Renal pelvis (tissue), 4 donors: ENCODE results near the gene IL1RN. TPM values are rescaled to one million over a fixed set of nuclear protein-coding genes. Genes with fewer than 3 reads are reported as not detected.

Experiments used
- DNase-seq: peaks from one replicate; pipeline ENCODE4 v3.0.0-alpha.2; 2013
- polyA plus RNA-seq, 3 donors: library from polyadenylated mRNA; unstranded; fragments of 120-200 nt; gene quantifications; one replicate each; pipeline ENCODE4 v1.2.1, GENCODE V29; 2013; ENCODE audit not compliant: insufficient read length in 3 of 3

The IL1RN gene
- polyA plus RNA-seq, 3 donors = 2.7 to 3.0 (median 2.9) TPM

DNA sequence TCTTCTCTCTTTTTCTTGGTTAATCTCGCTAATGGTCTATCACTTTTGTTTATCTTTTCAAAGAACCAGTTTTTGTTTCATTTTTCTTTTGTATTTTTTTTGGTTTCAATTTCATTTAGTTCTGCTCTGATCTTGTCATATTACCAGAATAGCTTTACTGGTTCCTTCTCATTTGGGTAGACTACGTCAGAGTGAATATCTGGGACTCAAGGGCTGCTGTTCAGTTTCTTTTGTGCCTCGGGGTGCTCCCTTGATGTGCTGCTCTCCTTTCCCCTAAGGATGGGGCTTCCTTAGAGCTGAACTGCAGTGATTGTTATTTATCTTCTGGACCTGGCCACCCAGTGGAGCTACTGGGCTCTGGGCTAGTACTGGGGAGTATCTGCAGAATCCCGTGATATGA, 29.4 kb upstream of the IL1RN start:
- DNase-seq = no peak

DNA sequence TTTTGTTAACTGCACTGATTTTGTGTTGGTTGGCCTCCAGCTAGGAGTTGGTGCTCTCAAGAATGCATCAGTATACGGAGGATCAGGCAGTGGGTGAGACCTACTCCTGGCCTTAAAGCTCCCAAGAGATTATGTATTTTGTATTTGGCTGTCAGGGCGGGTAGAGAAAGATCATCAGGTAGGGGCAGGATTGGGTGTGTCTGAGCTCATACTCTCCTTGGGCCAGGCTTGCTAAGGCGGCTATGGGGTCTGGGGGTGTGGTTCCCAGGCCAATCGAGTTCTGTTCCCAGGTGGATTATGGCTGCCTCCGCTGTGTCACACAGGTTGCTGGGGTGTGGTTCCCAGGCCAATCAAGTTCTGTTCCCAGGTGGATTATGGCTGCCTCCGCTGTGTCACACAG, 28.9 kb upstream of the IL1RN start:
- DNase-seq = no peak

DNA sequence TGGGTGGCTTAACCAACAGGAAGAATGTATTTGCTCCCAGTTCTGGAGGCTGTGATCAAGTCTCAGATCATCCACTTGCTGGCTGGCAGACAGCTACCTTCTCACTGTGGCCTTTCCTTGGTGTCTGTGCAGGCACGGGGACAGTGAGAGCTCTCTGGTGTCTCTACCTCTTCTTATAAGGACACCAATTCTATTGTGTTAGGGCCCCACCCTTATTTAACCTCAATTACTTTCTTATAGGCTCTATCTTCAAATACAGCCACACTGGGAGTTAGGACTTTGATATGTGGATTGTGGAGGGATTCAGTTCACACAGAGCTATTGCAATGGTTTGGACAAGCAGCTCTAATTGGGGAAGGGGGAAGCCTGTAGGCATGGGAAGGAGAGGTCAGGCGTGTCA, 25.3 kb upstream of the IL1RN start:
- no peak for DNase-seq

DNA sequence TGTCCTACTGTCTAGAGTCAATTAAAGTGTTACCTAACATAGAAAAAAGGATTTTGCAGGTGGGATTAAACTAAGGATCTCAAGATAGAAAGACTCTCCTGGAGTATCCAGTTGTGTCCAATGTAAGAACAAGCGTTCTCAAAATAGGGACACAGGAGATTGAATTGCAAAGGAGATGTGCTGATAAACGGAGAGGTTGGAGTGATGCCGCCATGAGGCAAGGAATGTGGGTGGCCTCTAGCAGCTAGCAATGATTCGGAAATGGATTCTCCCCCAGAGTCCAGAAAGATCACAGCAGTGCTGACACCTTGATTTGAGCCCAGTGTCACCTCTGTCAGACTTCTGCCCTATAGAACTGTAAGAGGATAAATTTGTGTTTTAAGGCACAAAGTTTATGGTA, 24.1 kb upstream of the IL1RN start:
- no peak for DNase-seq

DNA sequence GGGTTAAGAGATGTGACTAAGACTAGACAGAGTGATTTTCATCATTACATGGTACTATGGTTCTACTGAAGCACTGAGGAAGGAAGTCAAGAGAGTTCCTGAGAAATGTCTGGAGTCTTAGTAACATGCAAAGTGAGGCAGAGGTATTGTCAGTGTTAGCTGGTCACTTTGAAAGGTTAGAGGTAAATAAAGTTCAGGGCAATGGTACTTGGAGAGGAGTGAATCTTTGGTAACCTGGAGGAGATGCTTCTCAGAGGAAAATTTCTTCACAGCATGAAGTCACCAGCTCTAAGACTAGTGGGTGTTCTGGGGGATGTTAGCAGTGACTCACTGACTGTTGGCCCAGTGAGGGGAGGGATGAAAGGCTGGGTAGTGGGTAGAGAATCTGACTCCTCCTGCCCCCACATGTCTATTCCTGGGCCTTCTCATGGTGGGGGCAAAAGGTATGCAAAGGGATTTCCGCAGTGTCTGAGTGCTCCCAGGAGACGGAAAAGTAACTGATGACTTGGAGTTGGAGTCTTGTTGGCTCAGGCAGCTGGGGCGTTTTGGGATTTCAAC, 23.3 kb upstream of the IL1RN start:
- DNase-seq = no peak

DNA sequence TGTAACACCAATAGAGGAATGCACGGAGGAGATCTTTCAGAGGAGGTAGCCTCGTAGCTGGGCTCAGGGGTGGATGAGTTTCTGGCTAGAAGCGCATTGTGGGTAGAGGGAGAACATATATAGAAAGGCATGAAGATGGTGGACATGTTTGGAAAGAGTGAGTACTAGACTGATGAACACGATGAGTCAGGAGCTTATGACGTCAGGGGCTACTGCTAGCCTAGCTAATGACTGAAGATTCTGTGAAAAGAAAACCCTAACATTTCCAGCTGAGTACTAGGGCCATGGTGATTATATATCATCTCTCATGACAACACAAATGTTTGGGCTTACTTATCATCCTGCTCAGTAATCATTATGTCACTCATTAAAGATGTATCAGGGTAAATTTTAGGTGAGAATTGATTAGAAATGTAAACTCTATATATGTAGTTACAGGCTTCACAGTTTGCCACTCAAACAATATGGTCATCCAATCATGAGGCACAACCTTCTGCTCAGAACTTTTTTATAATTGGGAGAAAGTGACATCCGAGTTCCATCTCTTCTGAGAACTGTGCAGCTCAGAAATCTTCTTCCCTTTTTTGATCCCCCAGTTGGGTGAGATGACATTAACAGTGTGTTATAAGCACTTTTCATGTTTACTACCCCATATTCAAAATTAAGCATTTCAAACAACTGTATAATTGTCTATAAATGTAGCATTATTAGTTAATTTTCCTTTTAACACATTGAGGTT, 22.2 kb upstream of the IL1RN start:
- DNase-seq = no peak

DNA sequence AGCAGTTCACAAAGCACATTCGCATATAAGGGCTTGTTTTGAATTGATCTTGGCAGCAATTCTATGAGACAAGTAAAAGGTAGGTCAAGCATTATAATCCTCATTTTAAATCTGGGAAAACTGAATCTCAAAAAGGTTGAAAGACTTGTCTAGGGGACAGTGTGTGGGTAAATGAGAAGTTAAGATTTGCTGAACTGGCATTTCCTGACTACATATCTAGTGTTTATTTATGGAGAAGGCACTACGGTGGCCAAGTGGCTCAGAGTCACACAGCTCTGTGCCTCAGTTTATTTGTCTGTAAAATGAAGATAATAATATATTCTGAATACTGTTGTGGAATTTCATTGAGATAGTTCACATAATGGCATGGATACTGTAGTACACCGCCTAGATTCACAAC, 16.3 kb upstream of the IL1RN start:
- no peak for DNase-seq

DNA sequence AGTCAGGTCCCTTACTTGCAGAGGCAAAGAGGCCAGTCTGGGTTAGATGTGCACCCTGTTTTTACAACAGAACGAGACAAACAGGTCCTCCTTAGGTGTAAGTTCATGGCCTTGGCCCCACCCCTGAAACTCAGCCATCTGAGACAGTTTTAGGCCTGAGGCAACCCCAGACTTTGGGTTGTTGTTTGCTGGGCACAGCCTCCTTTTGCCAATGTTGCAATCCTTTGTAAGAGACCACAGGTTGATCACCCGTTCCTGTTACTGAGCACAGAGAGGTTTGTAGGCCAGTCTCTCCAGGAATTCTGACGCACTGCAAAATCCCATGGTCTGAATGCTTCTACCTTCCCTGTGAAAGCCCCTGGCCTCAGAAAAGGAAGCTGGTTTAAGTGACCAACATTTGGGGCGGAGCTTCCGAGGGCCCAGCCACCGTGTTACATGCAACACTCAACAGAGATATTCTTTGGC, 15.5 kb upstream of the IL1RN start:
- DNase-seq = no peak

DNA sequence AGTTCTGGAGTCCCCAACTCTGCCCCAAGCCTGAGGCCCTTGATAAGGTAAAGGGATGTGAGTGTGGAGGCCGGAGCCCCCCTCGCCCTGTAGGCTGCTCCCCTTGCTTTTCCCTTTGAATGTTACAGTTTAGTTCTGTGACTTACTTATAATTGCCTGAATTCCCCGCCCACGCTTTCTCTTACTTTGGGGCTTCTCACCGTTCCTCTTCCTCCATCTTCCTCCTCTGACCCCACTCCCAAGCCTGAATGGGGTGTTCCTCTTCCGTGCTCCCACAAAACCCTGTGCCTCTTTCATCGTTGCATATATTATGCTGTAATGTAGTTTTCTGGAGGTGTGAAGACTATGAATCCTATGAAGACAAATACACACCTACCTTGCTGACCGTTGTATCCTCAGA, 15.0 kb upstream of the IL1RN start:
- DNase-seq = no peak

DNA sequence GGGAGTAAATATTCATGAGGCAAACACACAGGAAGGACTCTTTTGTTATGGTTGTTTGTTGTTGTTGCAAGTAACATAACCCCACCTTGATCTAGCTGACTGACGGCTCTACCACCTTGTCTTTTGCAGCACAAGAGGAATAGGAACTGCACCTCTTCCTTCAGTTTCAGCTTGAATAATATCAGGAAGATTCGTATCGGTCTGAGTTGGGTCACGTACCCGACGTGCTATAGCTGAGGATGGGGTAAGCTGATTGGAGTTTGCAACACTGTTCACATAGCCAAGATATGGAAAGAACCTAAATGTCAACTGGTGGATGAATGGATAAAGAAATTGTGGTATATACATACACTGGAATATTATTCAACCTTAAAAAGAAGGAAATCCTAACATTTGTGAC, 14.5 kb upstream of the IL1RN start:
- no peak for DNase-seq

DNA sequence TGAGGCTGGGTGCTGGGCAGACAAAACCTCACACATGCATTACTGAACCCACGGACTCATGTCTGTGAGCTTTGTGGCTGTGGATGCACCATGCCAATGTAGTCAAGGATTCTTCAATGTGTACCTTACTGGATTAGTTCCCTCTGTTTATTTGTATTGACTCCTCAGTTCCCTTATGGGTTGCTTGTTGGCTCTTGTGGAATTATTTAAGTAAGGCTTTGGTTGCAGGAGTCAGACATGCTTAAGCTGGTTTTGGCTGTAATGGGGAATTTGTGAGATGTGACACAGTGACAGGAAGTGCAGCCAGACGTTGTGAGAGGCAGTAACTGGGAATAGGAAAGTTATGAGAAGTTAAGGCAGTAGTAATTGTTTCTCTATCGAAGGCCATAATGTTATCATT, 13.6 kb upstream of the IL1RN start:
- no peak for DNase-seq

DNA sequence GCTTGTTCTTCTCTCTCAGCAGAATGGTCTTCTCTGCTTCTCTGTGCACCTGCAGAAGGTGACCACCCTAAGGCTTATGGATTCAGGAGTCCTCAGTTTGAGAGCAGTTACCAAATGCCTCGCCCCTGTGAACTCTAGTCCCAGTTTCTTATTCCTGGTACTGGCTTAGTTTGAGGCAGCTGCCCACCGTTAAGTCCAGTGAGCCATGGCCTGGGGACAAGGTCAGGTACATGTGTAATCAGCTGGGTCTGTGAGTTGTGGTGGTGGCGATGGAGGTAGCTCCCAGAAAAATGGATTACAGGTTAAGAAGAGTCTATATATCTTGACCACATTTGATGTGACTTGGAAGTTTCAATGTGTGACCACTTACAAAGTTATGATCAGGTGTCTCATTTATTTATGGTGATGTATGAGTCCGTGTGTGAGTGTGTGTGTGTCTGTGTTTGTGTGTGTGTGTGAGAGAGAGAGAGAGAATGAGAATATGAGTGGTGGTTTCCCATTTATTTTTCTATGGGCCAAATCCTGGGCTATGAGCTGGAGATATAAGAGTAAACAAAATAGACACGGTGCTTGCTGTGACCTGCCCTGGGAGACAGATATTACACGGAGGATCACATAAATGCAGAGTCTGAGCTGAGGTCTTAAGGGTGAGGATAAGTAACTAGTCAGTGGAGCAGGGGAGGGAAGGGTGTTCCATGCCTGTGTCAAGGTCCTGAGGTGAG, 13.0 kb upstream of the IL1RN start:
- DNase-seq = no peak

DNA sequence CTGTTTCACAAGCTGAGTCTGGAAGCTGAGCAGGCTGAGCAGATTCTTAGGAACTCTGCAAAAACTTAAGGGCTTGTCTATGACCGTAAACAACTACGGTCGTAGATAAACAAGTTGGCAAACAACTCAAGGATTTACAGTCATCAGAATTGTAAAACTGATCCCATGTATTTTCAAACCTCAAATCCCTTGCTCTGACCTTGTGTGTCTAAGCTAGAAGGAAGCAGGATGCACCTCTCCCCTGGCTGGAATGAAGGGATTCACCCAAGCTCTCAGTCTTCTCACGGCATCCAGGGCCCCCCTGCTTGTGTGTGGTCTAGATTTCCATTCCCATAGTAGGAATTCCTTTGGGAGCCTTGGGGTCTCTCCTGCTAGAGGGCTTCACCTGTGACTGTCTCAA, 12.4 kb upstream of the IL1RN start:
- no peak for DNase-seq

DNA sequence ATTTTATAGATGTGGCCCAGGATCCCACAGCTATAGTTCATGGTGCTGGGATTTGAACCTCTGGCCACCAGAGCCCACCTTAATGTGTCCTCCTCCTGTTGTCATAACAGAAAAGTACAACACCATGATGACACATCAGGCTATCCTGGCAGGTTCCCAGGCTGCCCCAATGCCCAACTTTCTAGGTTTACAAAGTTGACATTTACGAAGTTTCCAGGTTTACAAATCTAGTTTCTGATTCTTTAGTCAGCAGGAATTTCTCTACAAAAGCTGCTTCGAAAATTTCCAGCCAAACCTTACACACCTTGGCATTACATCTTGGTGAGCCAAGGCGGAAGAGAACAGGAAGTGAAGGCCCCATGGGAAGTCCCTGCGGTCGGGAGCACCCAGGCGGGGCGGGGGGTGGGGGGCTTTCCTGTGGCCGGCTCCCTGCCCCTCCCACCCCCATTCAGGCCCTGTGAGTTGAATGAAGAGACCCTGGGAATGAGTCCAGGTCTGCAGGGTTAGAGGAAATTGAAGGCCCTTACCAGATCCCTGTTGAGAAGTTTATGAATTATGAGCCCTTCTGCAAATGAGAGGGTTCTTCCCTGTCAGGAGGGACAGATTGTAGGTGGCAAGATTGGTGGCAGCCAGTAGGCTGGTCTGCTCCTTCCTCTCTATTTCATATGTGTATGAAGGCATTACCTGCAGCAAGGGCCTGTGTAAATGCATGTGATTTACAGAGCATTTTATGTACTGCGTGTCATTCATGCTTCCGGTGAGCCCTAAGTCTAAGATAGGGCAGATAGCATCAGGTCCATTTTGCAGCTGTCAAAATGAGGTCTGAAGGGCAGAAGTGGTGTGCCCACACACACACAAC, 11.1 kb upstream of the IL1RN start:
- DNase-seq = no peak

DNA sequence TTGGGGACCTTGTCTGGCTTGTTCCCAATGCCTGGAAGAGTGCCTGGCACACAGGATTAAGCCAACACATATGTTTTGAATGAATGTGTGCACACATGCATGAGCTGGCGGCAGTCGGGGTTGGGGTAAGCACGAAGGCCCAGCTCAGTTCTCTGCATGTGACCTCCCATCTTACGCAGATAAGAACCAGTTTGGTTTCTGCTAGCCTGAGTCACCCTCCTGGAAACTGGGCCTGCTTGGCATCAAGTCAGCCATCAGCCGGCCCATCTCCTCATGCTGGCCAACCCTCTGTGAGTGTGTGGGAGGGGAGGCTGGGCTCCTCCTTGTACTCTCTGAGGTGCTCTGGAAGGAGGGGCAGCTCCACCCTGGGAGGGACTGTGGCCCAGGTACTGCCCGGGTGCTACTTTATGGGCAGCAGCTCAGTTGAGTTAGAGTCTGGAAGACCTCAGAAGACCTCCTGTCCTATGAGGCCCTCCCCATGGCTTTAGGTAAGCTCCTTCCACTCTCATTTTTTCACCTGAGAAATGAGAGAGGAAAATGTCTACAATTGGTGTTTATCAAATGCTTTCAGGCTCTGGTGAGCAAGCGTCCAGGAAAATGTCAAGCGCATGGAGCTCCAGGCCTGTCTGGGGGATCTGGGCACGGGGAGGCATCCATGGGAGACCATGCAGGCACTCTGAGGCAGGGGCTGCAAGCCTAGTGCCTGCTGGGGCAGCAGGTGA, 9.7 kb upstream of the IL1RN start:
- no peak for DNase-seq

DNA sequence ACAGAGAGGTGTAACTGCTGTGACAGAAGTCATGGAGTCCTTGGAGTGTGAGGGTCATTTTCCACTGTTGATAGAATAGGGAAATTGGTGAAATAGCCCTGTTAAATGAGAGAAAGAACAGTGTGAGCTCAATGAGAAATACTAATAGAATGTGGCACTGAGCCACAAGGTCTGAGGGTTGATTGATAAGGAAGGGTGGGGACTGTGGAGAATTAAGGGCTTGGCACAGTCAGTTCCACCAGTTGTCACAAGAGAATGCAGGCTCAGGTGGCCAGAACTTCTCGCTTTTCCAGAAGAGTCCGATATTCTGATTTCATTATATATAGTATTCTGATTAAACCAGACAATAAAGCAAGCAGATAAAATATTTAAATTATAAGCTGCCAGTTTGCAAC, 9.1 kb upstream of the IL1RN start:
- no peak for DNase-seq

DNA sequence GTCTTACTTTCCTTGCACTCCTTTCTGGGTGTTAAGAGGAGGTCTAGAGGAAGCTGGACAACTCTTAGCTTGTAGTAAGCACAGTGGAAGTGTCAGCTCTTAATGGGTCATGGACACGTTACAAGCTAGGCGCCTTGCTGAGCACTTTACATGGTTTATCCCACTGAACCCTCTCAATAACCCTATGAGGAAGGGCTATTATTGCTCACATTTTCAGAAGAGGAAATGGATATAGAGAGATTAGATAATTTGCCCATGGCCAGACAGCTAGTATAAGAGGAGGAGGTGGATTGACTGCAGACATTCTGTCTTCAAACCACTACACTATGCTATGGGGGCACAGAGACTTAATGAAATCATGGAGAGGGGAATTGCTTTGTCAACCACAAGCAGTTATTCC, 8.3 kb upstream of the IL1RN start:
- no peak for DNase-seq

DNA sequence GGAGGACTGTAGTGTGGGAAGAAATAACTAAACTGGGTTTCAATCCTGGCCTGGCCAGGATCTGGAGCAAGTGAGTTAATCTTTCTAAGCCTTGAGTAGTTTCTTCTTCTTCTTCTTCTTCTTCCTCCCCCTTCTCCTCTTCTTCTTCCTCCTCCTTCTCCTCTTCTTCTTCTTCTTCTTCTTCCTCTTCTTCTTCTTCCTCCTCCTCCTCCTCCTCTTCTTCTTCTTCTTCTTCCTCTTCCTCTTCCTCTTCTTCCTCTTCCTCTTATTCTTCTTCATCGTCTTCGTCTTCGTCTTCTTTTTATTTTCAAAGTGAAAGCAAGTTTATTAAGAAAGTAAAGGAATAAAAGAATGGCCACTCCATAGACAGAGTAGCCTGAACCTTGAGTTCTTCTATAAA, 6.5 kb upstream of the IL1RN start:
- DNase-seq = no peak

DNA sequence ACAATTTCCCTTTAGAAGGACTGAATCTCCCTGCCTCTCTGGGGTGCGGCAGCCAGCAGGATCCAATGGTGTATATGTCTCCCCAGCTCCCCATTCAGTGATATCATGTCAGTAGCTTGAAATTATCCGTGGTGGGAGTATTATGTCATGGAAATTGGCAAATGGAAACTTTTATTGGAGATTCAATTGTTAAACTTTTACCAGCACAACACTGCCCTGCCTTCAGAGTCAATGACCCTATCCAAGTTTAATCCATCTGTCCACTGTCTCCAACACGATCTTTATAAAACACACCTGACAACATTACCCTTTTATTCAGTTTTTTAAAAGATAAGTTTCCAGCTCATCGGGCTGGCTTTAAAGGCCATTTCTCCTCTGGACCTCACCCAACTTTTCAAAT, 5.0 kb upstream of the IL1RN start:
- no peak for DNase-seq

DNA sequence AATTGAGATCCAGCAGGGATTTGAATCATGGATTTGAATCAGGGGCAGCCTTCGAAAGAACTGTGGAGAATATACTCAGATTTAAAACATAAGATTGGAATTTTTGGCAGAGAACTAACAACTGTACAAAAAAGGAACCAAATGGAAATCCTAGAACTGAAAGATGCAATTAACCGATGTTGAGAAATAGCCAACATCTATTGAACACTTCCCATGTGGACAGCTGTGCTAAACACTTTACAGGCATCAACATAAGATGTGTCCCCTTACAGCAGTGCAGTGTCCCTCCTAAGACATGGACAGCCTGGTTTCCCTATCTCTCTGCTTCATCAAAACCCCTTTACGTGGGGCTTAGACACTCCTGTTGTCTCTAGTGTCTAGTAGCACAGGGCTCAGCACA, 3.7 kb upstream of the IL1RN start:
- no peak for DNase-seq

DNA sequence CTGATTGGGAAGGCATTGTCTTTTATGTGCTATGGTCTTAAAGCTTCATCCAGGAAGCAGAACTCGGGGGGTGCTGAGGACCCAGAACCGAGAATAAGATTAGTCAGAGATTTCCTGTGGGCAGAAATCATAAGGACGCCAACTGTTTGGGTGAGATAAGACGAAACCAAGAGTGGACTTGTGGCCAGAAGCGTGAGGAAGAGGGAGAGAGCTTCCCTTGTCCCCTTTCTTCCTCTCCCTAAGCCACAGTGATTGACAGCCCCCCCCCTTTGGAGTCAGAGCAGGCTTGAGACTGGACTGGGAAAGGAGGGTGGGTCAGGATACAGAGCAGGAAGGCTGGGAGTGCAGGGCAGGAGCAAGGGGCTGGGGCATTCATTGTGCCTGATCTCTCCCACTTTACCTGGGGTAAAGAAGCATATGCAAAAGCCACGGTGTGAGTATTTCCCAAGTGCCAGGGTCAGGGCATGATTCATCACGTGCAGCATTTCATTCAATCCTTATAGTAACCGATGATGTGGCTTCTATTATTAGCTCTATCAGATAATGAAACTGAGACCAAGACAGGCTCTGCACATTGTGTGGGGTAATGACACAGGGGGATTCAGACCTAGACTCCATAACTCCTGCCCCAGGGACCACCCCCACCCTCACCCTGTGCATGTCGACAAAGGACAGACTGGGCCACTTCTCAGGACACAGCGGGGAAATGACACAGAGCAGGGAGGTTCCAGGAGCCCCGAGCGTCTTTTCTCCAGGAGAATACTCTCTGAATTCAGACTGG, 3.0 kb upstream of the IL1RN start:
- DNase-seq = no peak
